GM23248 (cell line): ENCODE results near the gene TIAM2. TPM values are rescaled to one million over a fixed set of nuclear protein-coding genes. Genes with fewer than 3 reads are reported as not detected.

Experiments
- DNase-seq: peaks from one replicate; pipeline ENCODE4 v3.0.0-alpha.2; 2015
- H2AFZ ChIP-seq: fragments of 200-600 bp; sonication (generic); 2 replicates; pipeline ENCODE4 v1.6.1; 2016; ENCODE audit warnings: antibody characterized with exemption
- H3F3A ChIP-seq: fragments of 200-600 bp; sonication (generic); 2 replicates; pipeline ENCODE4 v1.6.1; 2016; ENCODE audit warnings: mild to moderate bottlenecking, antibody characterized with exemption, mixed run types; ENCODE audit not compliant: insufficient read depth
- H3K27ac ChIP-seq: fragments of 200-600 bp; sonication (generic); 2 replicates; pipeline ENCODE4 v1.5.1; 2016; ENCODE audit warnings: mild to moderate bottlenecking
- H3K27me3 ChIP-seq: fragments of 200-600 bp; sonication (generic); replicated peaks from 2 replicates; pipeline ENCODE4 v1.6.1; 2016; ENCODE audit warnings: mild to moderate bottlenecking; ENCODE audit not compliant: insufficient read depth
- H3K36me3 ChIP-seq: fragments of 200-600 bp; sonication (generic); 2 replicates; pipeline ENCODE4 v1.6.1; 2016; ENCODE audit warnings: low read depth, mild to moderate bottlenecking
- H3K4me1 ChIP-seq: fragments of 200-600 bp; sonication (generic); 2 replicates; pipeline ENCODE4 v1.6.1; 2016; ENCODE audit warnings: mild to moderate bottlenecking; ENCODE audit not compliant: insufficient read depth
- H3K4me2 ChIP-seq: fragments of 200-600 bp; sonication (generic); one replicate; pipeline ENCODE4 v1.6.1; 2016; ENCODE audit warnings: mild to moderate bottlenecking; ENCODE audit not compliant: unreplicated experiment
- H3K4me3 ChIP-seq: fragments of 200-600 bp; sonication (generic); 2 replicates; pipeline ENCODE4 v1.5.1; 2016; ENCODE audit warnings: mild to moderate bottlenecking
- H3K79me2 ChIP-seq: fragments of 200-600 bp; sonication (generic); 2 replicates; pipeline ENCODE4 v1.6.1; 2016; ENCODE audit warnings: mild to moderate bottlenecking; ENCODE audit not compliant: insufficient read depth
- H3K9ac ChIP-seq: fragments of 200-600 bp; sonication (generic); 2 replicates; pipeline ENCODE4 v1.6.1; 2016; ENCODE audit warnings: mild to moderate bottlenecking
- H3K9me2 ChIP-seq: fragments of 200-600 bp; sonication (generic); 2 replicates; pipeline ENCODE4 v1.6.1; 2016; ENCODE audit warnings: mixed run types, mild to moderate bottlenecking, moderate library complexity; ENCODE audit not compliant: insufficient read depth
- H3K9me3 ChIP-seq: fragments of 200-600 bp; sonication (generic); one replicate; pipeline ENCODE4 v1.6.1; 2017; ENCODE audit warnings: low read depth
- H4K20me1 ChIP-seq: fragments of 200-600 bp; sonication (generic); 2 replicates; pipeline ENCODE4 v1.6.0; 2016; ENCODE audit not compliant: insufficient read depth
- EZH2 ChIP-seq: fragments of 200-600 bp; sonication (generic); IDR thresholded peaks from 2 replicates; pipeline ENCODE4 v1.6.1; 2018; ENCODE audit warnings: antibody characterized with exemption, mild to moderate bottlenecking; ENCODE audit not compliant: insufficient read depth, poor library complexity, severe bottlenecking
- EZH2phosphoT487 ChIP-seq: fragments of 200-600 bp; sonication (generic); IDR thresholded peaks from 2 replicates; pipeline ENCODE4 v1.6.1; 2018; ENCODE audit warnings: antibody characterized with exemption, moderate library complexity, mild to moderate bottlenecking, low read depth; ENCODE audit not compliant: insufficient read depth
- WGBS, 2 experiments: methylation state at CpG; one replicate each; pipeline ENCODE4 v1.1.6; 2015 to 2017; ENCODE audit warnings: low lambda C conversion rate in 2 of 2, low coverage in 1 of 2; ENCODE audit errors: missing lambda C conversion rate in 2 of 2; 5-methylcytosine and 5-hydroxymethylcytosine counted together
- in situ Hi-C: fragments of 300-500 bp; cut with MboI; formaldehyde crosslinking; loops from 2 replicates; pipeline ENCODE4 v1.15.0; 2020
- polyA plus RNA-seq: library from polyadenylated mRNA; unstranded; fragments of >200 nt; fragmentation: Nextera tagmentation; extraction: Ambion mirVana; gene quantifications from 2 replicates; pipeline ENCODE4 v1.2.1, GENCODE V29; 2016
- total RNA-seq: library from RNA; depleted of rRNA; stranded (reverse); fragments of >200 nt; shearing (Covaris generic); gene quantifications from 2 replicates; pipeline ENCODE4 v1.2.3, GENCODE V29; 2014

TIAM2 gene
- total and polyA plus RNA-seq, 2 experiments from 2014 or later, result 2.4 to 2.6 TPM

GRCh38 chr6:155186052-155186658 lies 191.0 kb downstream of the TIAM2 start:
- H3K9me2 ChIP-seq, result no peaks in the 10 kb centered on the region
- DNase-seq, result peak; percentile 49
- peaks cover 26% of the 10 kb centered on the region for H3F3A ChIP-seq
- no peaks in the 10 kb centered on the region for H4K20me1 ChIP-seq
- H3K36me3 ChIP-seq, result no peaks in the 10 kb centered on the region
- WGBS, 2 experiments, result 59 to 64% methylated on average over 6 of the region's 6 CpGs
- no peak overlapping the region for H3K4me3 ChIP-seq
- no peaks in the 10 kb centered on the region for H3K79me2 ChIP-seq
- TF ChIP-seq EZH2 (no peak), EZH2phosphoT487 (no peak)
- H3K9ac ChIP-seq, result no peak overlapping the region
- no peaks in the 10 kb centered on the region for H3K9me3 ChIP-seq
- in situ Hi-C loops, result no loop called here
- H2AFZ ChIP-seq, result no peak overlapping the region
- H3K4me2 ChIP-seq, result no peak overlapping the region
- no peak overlapping the region for H3K27ac ChIP-seq
- peaks cover 14% of the 10 kb centered on the region for H3K4me1 ChIP-seq
- H3K27me3 ChIP-seq, result no peaks in the 10 kb centered on the region

GRCh38 chr6:155187106-155187505 lies 192.0 kb downstream of the TIAM2 start:
- peaks cover 14% of the 10 kb centered on the region for H3K4me1 ChIP-seq
- H3K4me2 ChIP-seq, result no peak overlapping the region
- no peak overlapping the region; the same call in 1 of the 2 replicates for H2AFZ ChIP-seq
- TF ChIP-seq EZH2phosphoT487 (no peak), EZH2 (no peak)
- H3K27me3 ChIP-seq, result no peaks in the 10 kb centered on the region
- H3F3A ChIP-seq, result peaks cover 26% of the 10 kb centered on the region
- no peaks in the 10 kb centered on the region for H3K9me3 ChIP-seq
- 43 to 50% methylated on average over 2 of the region's 2 CpGs for WGBS, 2 experiments
- H3K36me3 ChIP-seq, result no peaks in the 10 kb centered on the region
- no peaks in the 10 kb centered on the region for H3K79me2 ChIP-seq
- H3K9ac ChIP-seq, result no peak overlapping the region
- no peaks in the 10 kb centered on the region for H3K9me2 ChIP-seq
- no peak overlapping the region for H3K4me3 ChIP-seq
- in situ Hi-C loops, result no loop called here
- peak; percentile 18 for DNase-seq
- H4K20me1 ChIP-seq, result no peaks in the 10 kb centered on the region
- H3K27ac ChIP-seq, result no peak overlapping the region

GRCh38 chr6:155187994-155188706 lies 193.0 kb downstream of the TIAM2 start:
- Histone ChIP-seq H3K27me3 (no peaks in the 10 kb centered on the region), H4K20me1 (no peaks in the 10 kb centered on the region), H3K9me3 (no peaks in the 10 kb centered on the region), H3K4me1 (peaks cover 14% of the 10 kb centered on the region), H3K79me2 (no peaks in the 10 kb centered on the region), H2AFZ (no peak overlapping the region; the same call in 1 of the 2 replicates), H3K27ac (peak overlapping the region; percentile 70), H3F3A (peaks cover 26% of the 10 kb centered on the region), H3K9ac (peak overlapping the region; percentile 74; the same call in 1 of the 2 replicates), H3K36me3 (no peaks in the 10 kb centered on the region), H3K4me3 (peak overlapping the region; percentile 64; the same call in 1 of the 2 replicates), H3K4me2 (peak overlapping the region; percentile 85), H3K9me2 (no peaks in the 10 kb centered on the region)
- WGBS, 2 experiments, result 96 to 99% methylated on average over 13 of the region's 13 CpGs
- DNase-seq, result peak; percentile 5
- TF ChIP-seq EZH2 (no peak), EZH2phosphoT487 (no peak)
- in situ Hi-C loops, result no loop called here

- TF ChIP-seq EZH2, result no peak
- no peak for TF ChIP-seq EZH2phosphoT487
- peak; percentile 98 for DNase-seq
- Histone ChIP-seq H2AFZ (peak overlapping the region; percentile 34), H3K36me3 (no peaks in the 10 kb centered on the region), H3K4me1 (peaks cover 14% of the 10 kb centered on the region), H3K27me3 (no peaks in the 10 kb centered on the region), H3F3A (peaks cover 26% of the 10 kb centered on the region), H3K4me3 (peak overlapping the region; percentile 64), H3K9me2 (no peaks in the 10 kb centered on the region), H3K27ac (peak overlapping the region; percentile 70), H3K79me2 (no peaks in the 10 kb centered on the region), H3K9ac (peak overlapping the region; percentile 74), H3K9me3 (no peaks in the 10 kb centered on the region), H4K20me1 (no peaks in the 10 kb centered on the region), H3K4me2 (peak overlapping the region; percentile 85)
- in situ Hi-C loops, result no loop called here
- 14 to 15% methylated on average over 9 of the region's 9 CpGs for WGBS, 2 experiments
Observed at GRCh38 chr6:155188707-155189496, 193.8 kb downstream of the TIAM2 start.
